Right lobe of liver (tissue), 6 donors: ENCODE measurements around the gene CALML5. TPM values are rescaled to one million over a fixed set of nuclear protein-coding genes. Genes with fewer than 3 reads are reported as not detected.

Source experiments
- ATAC-seq, 4 donors: fragments of 200-7000 bp; cut with Tn5 transposase; one replicate each; pipeline ENCODE4 v1.9.1; 2020; ENCODE audit warnings: mild to moderate bottlenecking in 4 of 4, moderate library complexity in 4 of 4
- DNase-seq, 3 donors: peaks; one replicate each; pipeline ENCODE4 v3.0.0-alpha.2; 2020
- H3K27ac ChIP-seq, 3 donors: fragments of 200-600 bp; one replicate each; pipeline ENCODE4 v1.8.0; 2022
- H3K27me3 ChIP-seq, 2 donors: fragments of 200-600 bp; one replicate each; pipeline ENCODE4 v1.8.0; 2022
- H3K36me3 ChIP-seq, 4 donors: fragments of 200-600 bp; sonication (generic) in 1 of 4; one replicate each; pipeline versions ENCODE4 v1.5.1 to v1.8.0; 2017 to 2022; ENCODE audit warnings: control low read depth in 1 of 4
- H3K4me1 ChIP-seq, 4 donors: fragments of 200-600 bp; sonication (generic) in 1 of 4; one replicate each; pipeline versions ENCODE4 v1.5.1 to v1.8.0; 2017 to 2022; ENCODE audit warnings: control low read depth in 1 of 4
- H3K4me3 ChIP-seq, 3 donors: fragments of 200-600 bp; one replicate each; pipeline ENCODE4 v1.8.0; 2022
- H3K9me3 ChIP-seq, 4 donors: fragments of 200-600 bp; sonication (generic) in 1 of 4; one replicate each; pipeline versions ENCODE4 v1.5.1 to v1.8.0; 2017 to 2022; ENCODE audit warnings: control low read depth in 1 of 4
- CTCF ChIP-seq, 4 donors: fragments of 200-600 bp in 3 of 4; fragments of 450-650 bp in 1 of 4; IDR thresholded peaks; one replicate each; pipeline versions ENCODE4 v1.5.1 to v1.8.0; 2016 to 2022; ENCODE audit warnings: antibody characterized with exemption in 4 of 4, mild to moderate bottlenecking in 2 of 4
- POLR2A ChIP-seq: fragments of 450-650 bp; IDR thresholded peaks from one replicate; pipeline ENCODE4 v1.6.1; 2017; ENCODE audit warnings: antibody characterized with exemption, mild to moderate bottlenecking
- WGBS: methylation state at CpG from one replicate; pipeline ENCODE4 v1.1.6; 2018; ENCODE audit warnings: low coverage, low lambda C conversion rate; ENCODE audit not compliant: insufficient coverage; ENCODE audit errors: missing lambda C conversion rate; 5-methylcytosine and 5-hydroxymethylcytosine counted together
- intact Hi-C, 2 donors: fragments of 100-400 bp; cut with DNase I; formaldehyde crosslinking; loops; one replicate each; pipeline versions ENCODE4 v1.11.2 to v1.14.1; 2022
- total RNA-seq, 6 experiments: library from RNA; depleted of rRNA in 2 of 6; stranded (reverse); fragments of >200 nt in 2 of 6; fragmentation: NEBNext Ultra II Directional in 3 of 6; extraction: Animal tissue kit (Norgen Biotek cat#: 25700) in 3 of 6; gene quantifications; one replicate each; pipeline versions ENCODE4 v1.1.0 to v1.2.4, GENCODE V29; 2016 to 2023
- donor health status: DM: no; HTN: yes; CAD: no.
- donor health status: DM: no; HTN: no; CAD: no.
- donor health status: DM: no; HTN: no; CAD: no.
- donor health status: DM: no; HTN: yes; CAD: no.
- donor health status: DM: no; HTN: yes; CAD: no.

Gene CALML5
- total RNA-seq, 6 experiments from 2014 or later = not detected

- ATAC-seq = no peak
- H3K27me3 ChIP-seq = no peaks in the 10 kb centered on the region
- 92% methylated on average over 10 of the region's 32 CpGs for WGBS
- no peaks in the 10 kb centered on the region for H3K4me1 ChIP-seq
- no peak overlapping the region for H3K4me3 ChIP-seq
- H3K27ac ChIP-seq = no peak overlapping the region
- H3K9me3 ChIP-seq = no peaks in the 10 kb centered on the region
- TF ChIP-seq CTCF (IDR thresholded peaks at IDR 0.05) (no peak), POLR2A (no peak)
- H3K36me3 ChIP-seq = no peaks in the 10 kb centered on the region
- intact Hi-C loops = no loop called here
- DNase-seq = no peak
Observed at GRCh38 chr10:5511231-5511884, 12.0 kb upstream of the CALML5 start.

- no peak for DNase-seq
- Histone ChIP-seq H3K27ac (no peak overlapping the region), H3K9me3 (no peaks in the 10 kb centered on the region), H3K4me3 (no peak overlapping the region), H3K4me1 (no peaks in the 10 kb centered on the region), H3K27me3 (no peaks in the 10 kb centered on the region), H3K36me3 (no peaks in the 10 kb centered on the region)
- 86% methylated on average over 16 of the region's 16 CpGs for WGBS
- intact Hi-C loops = no loop called here
- no peak for ATAC-seq
- TF ChIP-seq POLR2A (no peak), CTCF (IDR thresholded peaks at IDR 0.05) (no peak)
Observed at GRCh38 chr10:5510281-5511072, 11.1 kb upstream of the CALML5 start.

- intact Hi-C loops = no loop called here
- WGBS = 87% methylated on average over 3 of the region's 11 CpGs
- Histone ChIP-seq H3K4me3 (no peak overlapping the region), H3K9me3 (no peaks in the 10 kb centered on the region), H3K36me3 (no peaks in the 10 kb centered on the region), H3K27me3 (no peaks in the 10 kb centered on the region), H3K4me1 (no peaks in the 10 kb centered on the region), H3K27ac (no peak overlapping the region)
- no peak for TF ChIP-seq POLR2A
- no peak for TF ChIP-seq CTCF (IDR thresholded peaks at IDR 0.05)
- no peak for ATAC-seq
- no peak for DNase-seq
Observed at GRCh38 chr10:5509691-5510090, 10.3 kb upstream of the CALML5 start.

GRCh38 chr10:5509236-5509635, 9.9 kb upstream of the CALML5 start:
- Histone ChIP-seq H3K27ac (no peak overlapping the region), H3K27me3 (no peaks in the 10 kb centered on the region), H3K4me1 (no peaks in the 10 kb centered on the region), H3K4me3 (no peak overlapping the region), H3K9me3 (no peaks in the 10 kb centered on the region), H3K36me3 (no peaks in the 10 kb centered on the region)
- TF ChIP-seq POLR2A = no peak
- TF ChIP-seq CTCF (IDR thresholded peaks at IDR 0.05) = no peak
- intact Hi-C loops = no loop called here
- ATAC-seq (no peak), DNase-seq (no peak)
- WGBS = 89% methylated on average over 6 of the region's 9 CpGs
